Measurements from ENCODE around the gene RET.

DNA sequence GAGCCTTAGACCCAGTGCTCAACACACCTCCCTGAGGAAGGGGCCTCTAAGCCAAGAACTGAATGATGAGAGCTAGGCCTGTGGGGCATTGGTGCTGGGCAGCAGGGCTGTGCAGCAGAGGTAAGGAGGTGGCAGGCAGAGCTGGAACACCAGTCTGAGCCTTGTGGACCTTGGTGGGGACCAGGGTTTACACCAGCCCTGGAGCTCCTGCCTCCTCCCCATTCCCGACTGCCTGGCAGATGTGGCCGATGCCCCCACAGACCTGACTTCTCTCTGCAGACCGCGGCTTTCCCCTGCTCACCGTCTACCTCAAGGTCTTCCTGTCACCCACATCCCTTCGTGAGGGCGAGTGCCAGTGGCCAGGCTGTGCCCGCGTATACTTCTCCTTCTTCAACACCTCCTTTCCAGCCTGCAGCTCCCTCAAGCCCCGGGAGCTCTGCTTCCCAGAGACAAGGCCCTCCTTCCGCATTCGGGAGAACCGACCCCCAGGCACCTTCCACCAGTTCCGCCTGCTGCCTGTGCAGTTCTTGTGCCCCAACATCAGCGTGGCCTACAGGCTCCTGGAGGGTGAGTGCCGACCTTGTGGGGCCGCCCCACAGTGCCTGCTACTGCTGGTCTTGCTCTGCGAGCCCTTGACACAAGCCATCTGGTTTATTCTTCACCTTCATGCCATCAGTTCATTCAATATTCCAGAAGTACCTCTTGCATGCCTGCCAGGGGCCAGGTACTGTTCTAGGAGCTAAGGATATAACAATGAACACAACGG lies 25.4 kb downstream of the RET start:
- TF ChIP-seq, protein P1, sequence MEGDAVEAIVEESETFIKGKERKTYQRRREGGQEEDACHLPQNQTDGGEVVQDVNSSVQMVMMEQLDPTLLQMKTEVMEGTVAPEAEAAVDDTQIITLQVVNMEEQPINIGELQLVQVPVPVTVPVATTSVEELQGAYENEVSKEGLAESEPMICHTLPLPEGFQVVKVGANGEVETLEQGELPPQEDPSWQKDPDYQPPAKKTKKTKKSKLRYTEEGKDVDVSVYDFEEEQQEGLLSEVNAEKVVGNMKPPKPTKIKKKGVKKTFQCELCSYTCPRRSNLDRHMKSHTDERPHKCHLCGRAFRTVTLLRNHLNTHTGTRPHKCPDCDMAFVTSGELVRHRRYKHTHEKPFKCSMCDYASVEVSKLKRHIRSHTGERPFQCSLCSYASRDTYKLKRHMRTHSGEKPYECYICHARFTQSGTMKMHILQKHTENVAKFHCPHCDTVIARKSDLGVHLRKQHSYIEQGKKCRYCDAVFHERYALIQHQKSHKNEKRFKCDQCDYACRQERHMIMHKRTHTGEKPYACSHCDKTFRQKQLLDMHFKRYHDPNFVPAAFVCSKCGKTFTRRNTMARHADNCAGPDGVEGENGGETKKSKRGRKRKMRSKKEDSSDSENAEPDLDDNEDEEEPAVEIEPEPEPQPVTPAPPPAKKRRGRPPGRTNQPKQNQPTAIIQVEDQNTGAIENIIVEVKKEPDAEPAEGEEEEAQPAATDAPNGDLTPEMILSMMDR (IDR thresholded peaks at IDR 0.05; ENCODE audit: poor library complexity): no peak
- no peak for TF ChIP-seq EZH2 (IDR thresholded peaks at IDR 0.05; ENCODE audit: borderline replicate concordance)

Data from hepatocyte (in vitro differentiated cells).